Measurements from ENCODE around the gene MARVELD1.

The MARVELD1 gene

GRCh38 chr10:97708976-97709946 is 4.3 kb upstream of the MARVELD1 start:
- TF ChIP-seq GATA2 (IDR thresholded peaks at IDR 0.05; ENCODE audit: low read depth, low read length) = no peak
- TF ChIP-seq GATA3 (IDR thresholded peaks at IDR 0.05; ENCODE audit: low read depth, low read length) = no peak

GRCh38 chr10:97711640-97712572 is 1.6 kb upstream of the MARVELD1 start:
- TF ChIP-seq GATA2 (IDR thresholded peaks at IDR 0.05; ENCODE audit: low read depth, low read length) (no peak), GATA3 (IDR thresholded peaks at IDR 0.05; ENCODE audit: low read depth, low read length) (no peak)

- no peak for TF ChIP-seq GATA2 (IDR thresholded peaks at IDR 0.05; ENCODE audit: low read depth, low read length)
- no peak for TF ChIP-seq GATA3 (IDR thresholded peaks at IDR 0.05; ENCODE audit: low read depth, low read length)
Observed at GRCh38 chr10:97713826-97714400, 383 bp downstream of the MARVELD1 start.

- TF ChIP-seq GATA2 (IDR thresholded peaks at IDR 0.05; ENCODE audit: low read depth, low read length) = no peak
- no peak for TF ChIP-seq GATA3 (IDR thresholded peaks at IDR 0.05; ENCODE audit: low read depth, low read length)
Observed at GRCh38 chr10:97714401-97715258, 1.1 kb downstream of the MARVELD1 start.

- TF ChIP-seq GATA2 (IDR thresholded peaks at IDR 0.05; ENCODE audit: low read depth, low read length) = no peak
- TF ChIP-seq GATA3 (IDR thresholded peaks at IDR 0.05; ENCODE audit: low read depth, low read length) = no peak
Observed at GRCh38 chr10:97715259-97715874, 1.8 kb downstream of the MARVELD1 start.

GRCh38 chr10:97717627-97718026 is 4.1 kb downstream of the MARVELD1 start:
- TF ChIP-seq GATA2 (IDR thresholded peaks at IDR 0.05; ENCODE audit: low read depth, low read length) = no peak
- TF ChIP-seq GATA3 (IDR thresholded peaks at IDR 0.05; ENCODE audit: low read depth, low read length) = no peak

GRCh38 chr10:97718178-97718577 is 4.6 kb downstream of the MARVELD1 start:
- TF ChIP-seq GATA3 (IDR thresholded peaks at IDR 0.05; ENCODE audit: low read depth, low read length) = no peak
- TF ChIP-seq GATA2 (IDR thresholded peaks at IDR 0.05; ENCODE audit: low read depth, low read length) = no peak

- TF ChIP-seq GATA3 (IDR thresholded peaks at IDR 0.05; ENCODE audit: low read depth, low read length) (no peak), GATA2 (IDR thresholded peaks at IDR 0.05; ENCODE audit: low read depth, low read length) (no peak)
Observed at GRCh38 chr10:97718659-97719142, 5.2 kb downstream of the MARVELD1 start.

GRCh38 chr10:97719602-97720001 is 6.1 kb downstream of the MARVELD1 start:
- no peak for TF ChIP-seq GATA2 (IDR thresholded peaks at IDR 0.05; ENCODE audit: low read depth, low read length)

- TF ChIP-seq GATA2 (IDR thresholded peaks at IDR 0.05; ENCODE audit: low read depth, low read length) (no peak), GATA3 (IDR thresholded peaks at IDR 0.05; ENCODE audit: low read depth, low read length) (no peak)
Observed at GRCh38 chr10:97721871-97722780, 8.6 kb downstream of the MARVELD1 start.

GRCh38 chr10:97723001-97723400 is 9.5 kb downstream of the MARVELD1 start:
- TF ChIP-seq GATA3 (IDR thresholded peaks at IDR 0.05; ENCODE audit: low read depth, low read length) (no peak), GATA2 (IDR thresholded peaks at IDR 0.05; ENCODE audit: low read depth, low read length) (no peak)

Data from SH-SY5Y (cell line).